ENCODE data around the gene TUT4. TPM values are rescaled to one million over a fixed set of nuclear protein-coding genes. Genes with fewer than 3 reads are reported as not detected.

Gene TUT4
- total and polyA plus RNA-seq, 2 donors (not counting 3 experiments of a cell fraction or from before 2014, with no cell fraction given): 24.7 to 41.2 TPM

GRCh38 chr1:52533713-52534112 is 19.2 kb downstream of the TUT4 start:
- CTCF ChIA-PET: no interaction called here
- TF ChIP-seq GATA2 (IDR thresholded peaks at IDR 0.05; ENCODE audit: insufficient read depth, insufficient read length, low read depth, low read length) (no peak), POLR2A (IDR thresholded peaks at IDR 0.05; ENCODE audit: low read depth, low read length) (no peak), JUN (IDR thresholded peaks at IDR 0.05; ENCODE audit: borderline replicate concordance, insufficient read depth, insufficient read length, low read depth) (no peak), FOS (IDR thresholded peaks at IDR 0.05; ENCODE audit: borderline replicate concordance, insufficient read depth, low read length) (no peak), EZH2 (IDR thresholded peaks at IDR 0.05; ENCODE audit: borderline replicate concordance, low read depth, low read length, severe bottlenecking) (no peak), CTCF (IDR thresholded peaks at IDR 0.05; ENCODE audit: extremely low read depth in 1 of 2, insufficient read depth in 1 of 2, low read depth in 1 of 2, low read length in 2 of 2) (no peak), MYC (IDR thresholded peaks at IDR 0.05; ENCODE audit: low read depth, low read length) (no peak), POLR2AphosphoS5 (IDR thresholded peaks at IDR 0.05; ENCODE audit: insufficient read depth, low read depth, low read length) (no peak)
- TF ChIP-seq, protein P1, sequence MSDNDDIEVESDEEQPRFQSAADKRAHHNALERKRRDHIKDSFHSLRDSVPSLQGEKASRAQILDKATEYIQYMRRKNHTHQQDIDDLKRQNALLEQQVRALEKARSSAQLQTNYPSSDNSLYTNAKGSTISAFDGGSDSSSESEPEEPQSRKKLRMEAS (IDR thresholded peaks at IDR 0.05; ENCODE audit: insufficient read depth, insufficient read length): no peak
- no peak overlapping the region for H3K4me3 ChIP-seq (replicated peaks in 1 of 3; ENCODE audit: insufficient read depth in 1 of 3, low read depth in 1 of 3, low read length in 3 of 3)
- DNase-seq (ENCODE audit: low read depth, low spot score): no peak
- H3K4me2 ChIP-seq (ENCODE audit: insufficient read depth, low read length): no peak overlapping the region
- H3K9me3 ChIP-seq (replicated peaks; ENCODE audit: control insufficient read depth, insufficient read depth, low read length): no peaks in the 10 kb centered on the region
- dilution Hi-C loops (cut with MboI; ENCODE audit: extremely low pct_ligation_motif_present, low sequenced_read_pairs) (no loop called here), intact Hi-C loops (cut with micrococcal nuclease) (no loop called here)
- H3K9ac ChIP-seq (replicated peaks; ENCODE audit: extremely low read depth, insufficient read depth, low read length): no peak overlapping the region
- no peaks in the 10 kb centered on the region for H3K9me1 ChIP-seq (replicated peaks; ENCODE audit: control insufficient read depth, extremely low read depth, insufficient read depth, low read length)
- peaks cover 51% of the 10 kb centered on the region for H3K79me2 ChIP-seq (ENCODE audit: control insufficient read depth, insufficient read depth, low read length)
- POLR2A ChIA-PET: no interaction called here
- no peaks in the 10 kb centered on the region for H4K20me1 ChIP-seq (replicated peaks; ENCODE audit: control insufficient read depth, extremely low read depth, insufficient read depth, low read length)
- H3K36me3 ChIP-seq (ENCODE audit: control insufficient read depth in 2 of 2, extremely low read depth in 1 of 2, insufficient read depth in 2 of 2, low read length in 2 of 2): no peaks in the 10 kb centered on the region
- H3K4me1 ChIP-seq (ENCODE audit: control insufficient read depth, extremely low read depth, insufficient read depth, low read length): no peaks in the 10 kb centered on the region
- FAIRE-seq: no peak
- H2AFZ ChIP-seq (ENCODE audit: low read depth, low read length): no peak overlapping the region
- H3K27ac ChIP-seq (ENCODE audit: insufficient read depth, low read depth, low read length): no peak overlapping the region
- BruUV-seq (replicated peaks): no TSS peak
- H3K27me3 ChIP-seq (ENCODE audit: control insufficient read depth in 2 of 2, insufficient read depth in 2 of 2, low read length in 2 of 2): no peaks in the 10 kb centered on the region

All from endothelial cell of umbilical vein (primary cell).